Adrenal gland (tissue), 12 donors: ENCODE data around the gene ABO. TPM values are rescaled to one million over a fixed set of nuclear protein-coding genes. Genes with fewer than 3 reads are reported as not detected.
A peak's percentile ranks its signal among the peaks of the same experiment; 100 is the strongest.
"Not testable (repeated sequence)": the region's sequence is repeated elsewhere in the genome, so short reads cannot be mapped to it uniquely, and the experiment has no call there.

ENCODE experiments used
- DNase-seq, 7 donors: peaks; one replicate each; pipeline ENCODE4 v3.0.0-alpha.2; 2019 to 2020
- H3K27ac ChIP-seq, 5 donors: fragments of 200-600 bp; sonication (generic) in 4 of 5; 1 replicate in 3 of 5; 2 replicates in 2 of 5; pipeline versions ENCODE4 v1.5.1 to v1.8.0; 2016 to 2020; ENCODE audit warnings: mild to moderate bottlenecking in 1 of 5
- H3K27me3 ChIP-seq: fragments of 200-600 bp; 2 replicates; pipeline ENCODE4 v1.8.0; 2021
- H3K36me3 ChIP-seq, 2 donors: fragments of 200-600 bp; replicated peaks in 1 of 2; 1 replicate in 1 of 2; 2 replicates in 1 of 2; pipeline versions ENCODE4 v1.5.1 to v1.8.0; 2018 to 2022
- H3K4me1 ChIP-seq, 2 donors: fragments of 200-600 bp; replicated peaks in 1 of 2; 1 replicate in 1 of 2; 2 replicates in 1 of 2; pipeline versions ENCODE4 v1.5.1 to v1.8.0; 2018 to 2021
- H3K4me3 ChIP-seq, 4 donors: fragments of 200-600 bp; sonication (generic) in 3 of 4; one replicate each; pipeline ENCODE4 v1.5.1; 2016 to 2018
- H3K9me3 ChIP-seq, 3 donors: fragments of 200-600 bp; sonication (generic) in 1 of 3; replicated peaks in 1 of 3; 1 replicate in 2 of 3; 2 replicates in 1 of 3; pipeline versions ENCODE4 v1.5.1 to v1.8.0; 2016 to 2021
- CTCF ChIP-seq, 6 experiments: fragments of 450-650 bp in 4 of 6; fragments of 200-600 bp in 2 of 6; sonication (generic) in 1 of 6; IDR thresholded peaks; 1 replicate in 5 of 6; 2 replicates in 1 of 6; pipeline versions ENCODE4 v1.5.1 to v1.8.0; 2016 to 2021; ENCODE audit warnings: antibody characterized with exemption in 6 of 6, mild to moderate bottlenecking in 2 of 6, moderate library complexity in 1 of 6
- POLR2A ChIP-seq, 2 donors: fragments of 450-650 bp; IDR thresholded peaks; one replicate each; pipeline ENCODE4 v1.6.1; 2017; ENCODE audit warnings: antibody characterized with exemption in 2 of 2, mild to moderate bottlenecking in 2 of 2, moderate library complexity in 1 of 2
- WGBS, 4 donors: extraction: QIAGEN DNeasy Blood & Tissue Kit in 2 of 4; methylation state at CpG; one replicate each; pipeline versions ENCODE4 v1.1.5 to v1.1.7; 2013 to 2017; 5-methylcytosine and 5-hydroxymethylcytosine counted together
- intact Hi-C, 2 donors: fragments of 100-400 bp; cut with DNase I; formaldehyde crosslinking; loops; one replicate each; pipeline versions ENCODE4 v1.14.1 to v1.15.0; 2022 to 2023
- polyA plus RNA-seq, 3 donors: library from polyadenylated mRNA; stranded (reverse); fragments of 200-250 nt in 2 of 3; fragments of 350-450 nt in 1 of 3; fragmentation: Illumina TruSeq in 1 of 3; extraction: RNeasy Lipid Tissue Mini Kit (QIAGEN cat#74804) in 1 of 3; gene quantifications; one replicate each; pipeline ENCODE4 v1.2.3, GENCODE V29; 2013 to 2014
- total RNA-seq, 9 donors: library from RNA; depleted of rRNA in 4 of 9; stranded (reverse); fragments of >200 nt in 4 of 9; fragments of 120-200 nt in 1 of 9; fragmentation: NEBNext Ultra II Directional in 1 of 9; extraction: Animal tissue kit (Norgen Biotek cat#: 25700) in 1 of 9; gene quantifications; one replicate each; pipeline versions ENCODE4 v1.1.0 to v1.2.4, GENCODE V29; 2013 to 2023
- donor health status: healthy with polysubstance abuse.
- donor health status: Bipolar disorder and iron deficiency.
- donor health status: DM: yes; HTN: yes; CAD: no.
- donor health status: DM: no; HTN: no; CAD: no.
- donor health status: DM: no; HTN: no; CAD: no.
- donor health status: DM: yes; HTN: yes; CAD: no.

Gene ABO
- total and polyA plus RNA-seq, 12 donors = 2.9 to 43.1 (median 18.6) TPM

- H3K27me3 ChIP-seq = no peaks in the 10 kb centered on the region
- WGBS, 4 donors = 89 to 100% (median 95%) methylated on average over 2 to 5 of the region's 5 CpGs
- no peaks in the 10 kb centered on the region for H3K9me3 ChIP-seq
- H3K36me3 ChIP-seq = no peaks in the 10 kb centered on the region
- intact Hi-C loops = no loop called here
- H3K27ac ChIP-seq = no peak overlapping the region
- DNase-seq = no peak
- no peak overlapping the region for H3K4me3 ChIP-seq
- peaks cover 5 to 16% of the 10 kb centered on the region in 2 donors for H3K4me1 ChIP-seq
- TF ChIP-seq POLR2A (IDR thresholded peaks at IDR 0.05) = no peak
- TF ChIP-seq CTCF (IDR thresholded peaks at IDR 0.05) = no peak
Observed at GRCh38 chr9:133254471-133254870, 20.5 kb downstream of the ABO start.

GRCh38 chr9:133253268-133253667 lies 21.7 kb downstream of the ABO start:
- TF ChIP-seq POLR2A (IDR thresholded peaks at IDR 0.05) (no peak), CTCF (IDR thresholded peaks at IDR 0.05) (no peak)
- Histone ChIP-seq H3K4me3 (no peak overlapping the region), H3K9me3 (no peaks in the 10 kb centered on the region), H3K27ac (no peak overlapping the region), H3K4me1 (peaks cover 1 to 4% of the 10 kb centered on the region in 2 donors), H3K27me3 (no peaks in the 10 kb centered on the region), H3K36me3 (no peaks in the 10 kb centered on the region)
- intact Hi-C loops = no loop called here
- peak in 1 of 7 donors; percentile 34 for DNase-seq
- 39 to 60% (median 49%) methylated on average over 1 of the region's 1 CpG for WGBS, 4 donors

GRCh38 chr9:133252301-133253020 lies 22.5 kb downstream of the ABO start:
- 61 to 83% (median 78%) methylated on average over 6 to 16 of the region's 16 CpGs for WGBS, 4 donors
- Histone ChIP-seq H3K36me3 (no peaks in the 10 kb centered on the region), H3K9me3 (no peaks in the 10 kb centered on the region), H3K4me3 (no peak overlapping the region), H3K27ac (peak overlapping the region in 1 of 5 donors; percentile 32), H3K4me1 (no peaks in the 10 kb centered on the region), H3K27me3 (no peaks in the 10 kb centered on the region)
- peak in 2 of 7 donors; percentile 22 to 46 for DNase-seq
- TF ChIP-seq POLR2A (IDR thresholded peaks at IDR 0.05) (no peak), CTCF (IDR thresholded peaks at IDR 0.05) (no peak)
- intact Hi-C loops = no loop called here

GRCh38 chr9:133251773-133252172 lies 23.2 kb downstream of the ABO start:
- Histone ChIP-seq H3K36me3 (no peaks in the 10 kb centered on the region), H3K4me3 (no peak overlapping the region), H3K9me3 (no peaks in the 10 kb centered on the region), H3K27ac (peak overlapping the region in 1 of 5 donors; percentile 13), H3K4me1 (no peaks in the 10 kb centered on the region), H3K27me3 (no peaks in the 10 kb centered on the region)
- 84 to 91% (median 86%) methylated on average over 8 to 11 of the region's 11 CpGs for WGBS, 4 donors
- intact Hi-C loops = no loop called here
- no peak for TF ChIP-seq CTCF (IDR thresholded peaks at IDR 0.05)
- TF ChIP-seq POLR2A (IDR thresholded peaks at IDR 0.05) = no peak
- peak in 2 of 7 donors; percentile 16 to 48 for DNase-seq

GRCh38 chr9:133251221-133251620 lies 23.8 kb downstream of the ABO start:
- H3K36me3 ChIP-seq, H3K4me1 ChIP-seq, intact Hi-C loops, H3K9me3 ChIP-seq, H3K27ac ChIP-seq, H3K4me3 ChIP-seq, H3K27me3 ChIP-seq: not testable (repeated sequence)
- 84 to 97% (median 94%) methylated on average over 6 of the region's 6 CpGs for WGBS, 4 donors
- peak in 1 of 7 donors; percentile 5 for DNase-seq
